ENCODE measurements around the gene PET100.

PET100 gene

DNA sequence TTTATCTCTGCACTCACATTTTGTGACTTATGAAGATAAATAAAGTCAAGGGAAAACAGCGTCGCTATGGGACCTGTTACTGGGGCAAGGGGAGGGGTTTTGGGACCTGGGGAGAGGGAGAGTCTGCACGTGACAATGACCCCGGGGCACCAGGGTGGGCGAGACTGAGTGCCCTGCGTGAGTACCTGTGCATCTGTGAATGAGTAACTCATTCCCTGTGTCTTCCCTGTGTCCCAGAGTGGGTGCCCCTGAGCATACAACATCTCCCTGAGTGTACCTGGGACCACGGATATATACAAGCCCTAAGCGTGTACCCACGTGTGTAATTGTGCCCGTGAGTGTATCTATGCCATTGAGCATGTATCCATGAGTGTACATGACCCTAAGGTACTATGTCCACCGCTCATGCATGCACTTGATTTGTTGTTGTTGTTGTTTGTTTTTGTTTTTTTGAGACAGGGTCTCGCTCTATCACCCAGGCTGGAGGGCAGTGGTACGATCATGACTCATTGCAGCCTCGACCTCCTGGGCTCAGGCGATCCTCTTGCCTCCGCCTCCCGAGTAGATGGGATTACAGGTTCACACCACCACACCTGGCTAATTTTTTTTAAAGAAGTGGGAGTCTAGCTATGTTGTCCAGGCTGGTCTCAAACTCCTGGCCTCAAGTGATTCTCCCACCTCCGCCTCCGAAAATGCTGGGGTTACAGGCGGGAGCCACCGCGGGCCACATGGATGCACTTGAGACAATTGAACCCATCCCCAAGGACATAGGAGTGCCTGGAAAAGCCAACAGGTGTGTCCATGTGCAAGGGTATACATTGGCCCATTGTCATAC, 50.4 kb downstream of the PET100 start:
- TF ChIP-seq ZBTB7A (IDR thresholded peaks at IDR 0.05; ENCODE audit: low read depth) (no peak), TEAD4 (IDR thresholded peaks at IDR 0.05) (no peak), RAD21 (IDR thresholded peaks at IDR 0.05; ENCODE audit: low read depth) (no peak), TCF12 (IDR thresholded peaks at IDR 0.05; ENCODE audit: low read depth) (no peak), TAF1 (IDR thresholded peaks at IDR 0.05; ENCODE audit: low read depth) (no peak), NFIC (IDR thresholded peaks at IDR 0.05) (no peak), EGR1 (IDR thresholded peaks at IDR 0.05) (no peak), FOXM1 (IDR thresholded peaks at IDR 0.05; ENCODE audit: borderline replicate concordance, low read depth) (no peak)
- TF ChIP-seq, protein P1, sequence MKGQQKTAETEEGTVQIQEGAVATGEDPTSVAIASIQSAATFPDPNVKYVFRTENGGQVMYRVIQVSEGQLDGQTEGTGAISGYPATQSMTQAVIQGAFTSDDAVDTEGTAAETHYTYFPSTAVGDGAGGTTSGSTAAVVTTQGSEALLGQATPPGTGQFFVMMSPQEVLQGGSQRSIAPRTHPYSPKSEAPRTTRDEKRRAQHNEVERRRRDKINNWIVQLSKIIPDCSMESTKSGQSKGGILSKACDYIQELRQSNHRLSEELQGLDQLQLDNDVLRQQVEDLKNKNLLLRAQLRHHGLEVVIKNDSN (IDR thresholded peaks at IDR 0.05), result no peak

DNA sequence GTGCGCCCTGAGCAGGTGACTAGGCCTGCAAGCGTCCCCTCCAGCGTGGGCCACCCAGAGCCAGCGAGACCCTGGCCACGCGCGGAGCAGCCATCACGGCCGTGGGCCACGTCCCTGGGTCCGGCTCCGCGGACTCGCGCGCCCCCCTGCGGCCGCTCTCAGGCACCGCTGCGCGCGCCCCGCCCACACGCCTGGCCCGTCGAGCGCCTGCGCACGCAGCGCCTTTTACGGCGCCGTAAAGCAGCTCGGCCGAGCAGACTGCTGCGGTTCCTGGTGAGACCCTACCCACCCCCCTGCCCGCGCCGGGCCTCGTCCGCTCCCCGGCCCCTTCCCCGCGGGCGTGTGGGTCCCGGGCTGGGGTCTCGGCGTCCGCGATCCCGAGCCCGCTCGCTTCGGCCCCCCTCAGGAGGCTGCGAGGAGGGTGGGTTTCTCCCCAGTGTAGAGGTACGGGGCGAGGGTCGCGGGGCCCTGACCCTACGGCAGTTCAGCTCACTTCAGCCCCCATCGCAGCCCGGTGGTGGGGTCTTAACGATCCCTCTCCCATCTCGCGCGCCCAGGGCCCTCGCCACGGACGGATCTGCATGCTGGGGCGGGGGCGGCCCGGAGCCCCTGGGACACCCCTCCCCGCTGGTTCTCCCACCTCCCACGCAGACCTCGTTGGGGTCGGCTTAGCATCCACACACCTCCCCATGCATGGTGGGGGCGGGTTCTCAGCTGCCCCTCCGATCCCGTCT, 51.2 kb downstream of the PET100 start, which contains the start of gene TRAPPC5:
Gene TRAPPC5, plus strand, starts transcription at position 228 of the 734 bp plus-strand sequence. CDS start 1,421 bp downstream, outside the sequence.
- TF ChIP-seq ZBTB7A (IDR thresholded peaks at IDR 0.05; ENCODE audit: low read depth) (peak; percentile 98), YY1 (IDR thresholded peaks at IDR 0.05; ENCODE audit: low read depth) (peak; percentile 64; the same call in 1 of the 2 replicates), NFIC (IDR thresholded peaks at IDR 0.05) (no peak), TCF12 (IDR thresholded peaks at IDR 0.05; ENCODE audit: low read depth) (no peak; the same call in 1 of the 2 replicates), EGR1 (IDR thresholded peaks at IDR 0.05) (peak; percentile 68; the same call in 1 of the 2 replicates), RAD21 (IDR thresholded peaks at IDR 0.05; ENCODE audit: low read depth) (peak; percentile 84), TAF1 (IDR thresholded peaks at IDR 0.05; ENCODE audit: low read depth) (peak; percentile 58; the same call in 1 of the 2 replicates), CEBPB (IDR thresholded peaks at IDR 0.05) (no peak)
- TF ChIP-seq, protein P2, sequence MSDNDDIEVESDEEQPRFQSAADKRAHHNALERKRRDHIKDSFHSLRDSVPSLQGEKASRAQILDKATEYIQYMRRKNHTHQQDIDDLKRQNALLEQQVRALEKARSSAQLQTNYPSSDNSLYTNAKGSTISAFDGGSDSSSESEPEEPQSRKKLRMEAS (IDR thresholded peaks at IDR 0.05), result no peak; the same call in 1 of the 2 replicates
